ENCODE measurements around the gene CEACAM16.

The CEACAM16 gene

DNA sequence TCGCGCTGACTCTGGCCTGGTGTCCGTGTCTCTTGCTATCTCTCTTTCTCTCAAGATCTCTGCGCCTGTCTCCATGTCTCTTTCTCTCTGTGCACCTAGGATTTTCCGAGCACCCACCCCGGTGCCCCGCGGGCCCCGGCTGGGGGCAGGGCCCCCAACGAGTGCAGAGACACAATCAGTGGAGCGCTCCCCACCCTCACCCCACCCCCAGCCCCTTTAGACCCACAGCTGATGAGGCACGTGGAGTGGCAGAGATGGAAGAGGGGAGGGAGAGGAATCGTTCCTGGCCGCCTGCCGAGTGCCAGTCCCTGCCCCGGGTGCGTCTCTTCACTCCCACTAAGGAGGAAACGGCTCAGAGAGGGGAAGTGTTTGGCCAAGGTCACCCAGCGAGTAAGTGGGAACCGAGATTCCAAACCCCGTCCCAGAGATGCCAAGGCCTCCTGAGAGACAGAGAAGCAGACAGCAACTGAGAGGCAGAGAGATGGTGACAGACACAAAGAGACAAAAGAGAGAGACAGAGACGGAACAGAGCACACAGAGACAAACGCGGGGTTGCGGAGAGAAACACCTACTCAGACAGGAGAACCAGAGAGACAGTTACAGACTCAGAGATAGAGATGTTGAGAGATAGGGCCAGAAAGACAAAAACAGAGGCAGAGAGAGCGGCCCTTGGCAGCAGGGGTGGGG lies 48.9 kb downstream of the CEACAM16 start:
- no peak for DNase-seq

DNA sequence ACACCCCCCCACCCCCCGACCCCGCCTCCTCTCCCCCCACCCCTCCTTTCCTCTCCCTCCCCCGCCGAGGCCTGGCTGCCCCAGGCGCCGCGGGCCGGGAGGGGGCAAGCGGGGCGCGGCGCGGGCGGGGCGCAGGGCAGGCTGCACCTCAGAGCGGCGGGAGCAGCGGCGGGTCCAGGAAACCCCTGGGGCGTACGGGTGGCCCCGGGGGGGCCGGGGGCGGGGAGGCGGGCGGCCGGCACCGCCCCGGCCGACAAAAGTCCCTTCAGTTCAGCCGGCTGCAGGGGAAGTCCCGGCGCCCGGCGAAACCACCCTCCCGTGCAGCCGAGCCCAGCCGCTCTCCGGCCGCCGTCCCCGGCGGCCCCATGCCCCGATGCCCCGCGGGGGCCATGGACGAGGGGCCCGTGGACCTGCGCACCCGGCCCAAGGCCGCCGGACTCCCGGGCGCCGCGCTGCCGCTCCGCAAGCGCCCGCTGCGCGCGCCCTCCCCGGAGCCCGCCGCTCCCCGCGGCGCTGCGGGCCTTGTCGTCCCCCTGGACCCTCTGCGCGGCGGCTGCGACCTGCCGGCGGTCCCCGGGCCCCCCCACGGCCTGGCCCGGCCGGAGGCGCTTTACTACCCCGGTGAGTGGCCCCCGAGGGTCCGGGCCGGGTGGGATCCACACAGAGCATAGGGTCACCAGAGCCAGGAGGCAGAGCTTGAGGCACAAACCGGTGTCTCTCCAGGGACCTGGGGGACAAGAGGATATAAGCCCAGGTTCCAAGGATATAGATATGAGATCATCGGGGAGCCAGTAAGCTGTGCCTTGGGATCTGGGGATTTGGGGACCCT lies 49.7 kb downstream of the CEACAM16 start, which contains the start of gene BCL3:
Gene BCL3 (plus strand): TSS at position 283 of the 829 bp plus-strand sequence. CDS start 83 bp downstream, at position 366.
- DNase-seq: peak; percentile 80

DNA sequence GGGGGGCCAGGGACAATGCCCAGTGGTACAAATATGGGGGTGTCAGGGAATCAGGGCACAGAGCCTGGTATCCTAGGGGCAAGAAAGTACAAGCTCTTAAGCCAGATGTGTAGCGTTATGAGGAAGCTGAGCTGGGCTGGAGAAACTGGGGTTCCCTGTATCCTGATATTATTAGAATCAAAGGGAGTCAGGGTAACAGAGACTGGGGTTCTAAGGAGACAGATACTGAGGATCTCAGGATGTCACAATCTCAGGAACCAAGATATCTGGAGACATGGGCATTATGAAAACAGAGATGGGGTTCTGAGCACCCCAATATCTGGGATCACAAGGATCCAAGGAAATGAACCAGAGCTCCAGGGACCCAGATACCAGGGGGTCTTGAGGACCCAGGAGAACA lies 50.3 kb downstream of the CEACAM16 start:
- no peak for DNase-seq

DNA sequence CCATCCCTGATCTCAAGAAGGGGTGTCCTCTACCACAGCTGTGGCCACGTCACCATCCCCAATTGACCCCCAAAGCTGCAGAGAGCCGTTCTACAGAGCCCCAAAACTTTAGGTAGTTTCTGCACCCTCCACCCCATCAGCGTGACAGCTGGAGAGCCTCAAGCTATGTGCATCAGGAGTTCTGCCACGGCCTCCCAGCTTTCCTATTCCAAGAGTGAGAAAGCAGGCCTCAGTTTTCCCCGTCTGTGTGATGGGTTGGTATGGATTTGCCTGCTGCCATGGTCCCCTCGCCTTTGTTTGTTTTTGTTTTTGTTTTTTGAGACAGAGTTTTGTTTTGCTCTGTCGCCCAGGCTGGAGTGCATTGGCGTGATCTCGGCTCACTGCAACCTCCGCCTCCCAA lies 51.0 kb downstream of the CEACAM16 start:
- no peak for DNase-seq

DNA sequence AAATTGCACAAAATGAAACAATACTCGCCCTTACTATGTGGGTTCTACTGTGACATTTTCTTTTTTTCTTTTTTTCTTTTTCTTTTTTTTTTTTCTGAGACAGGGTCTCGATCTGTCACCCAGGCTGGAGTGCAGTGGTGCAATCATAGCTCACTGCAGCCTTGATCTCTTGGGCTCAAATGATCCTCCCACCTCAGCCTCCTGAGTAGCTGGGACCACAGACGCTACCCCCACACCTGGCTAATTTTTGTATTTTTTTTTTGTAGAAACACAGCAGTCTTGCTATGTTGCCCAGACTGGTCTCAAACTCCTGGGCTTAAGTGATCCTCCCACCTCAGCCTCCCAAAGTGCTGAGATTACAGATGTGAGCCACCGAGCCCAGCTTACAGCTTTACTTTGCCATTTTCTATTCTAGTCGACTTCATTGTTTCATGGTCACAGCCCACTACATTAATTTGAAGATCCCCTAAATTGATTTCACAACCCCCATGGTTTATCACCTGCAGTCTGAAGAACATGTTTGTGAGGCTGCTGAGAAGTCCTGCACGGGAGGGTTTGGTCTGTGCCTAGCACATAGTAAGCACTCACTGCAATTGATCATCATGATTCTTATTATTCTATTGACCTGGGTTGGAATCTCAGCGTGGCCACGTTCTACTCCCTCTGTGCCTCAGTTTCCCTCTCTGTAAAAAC lies 53.3 kb downstream of the CEACAM16 start:
- no peak for DNase-seq

DNA sequence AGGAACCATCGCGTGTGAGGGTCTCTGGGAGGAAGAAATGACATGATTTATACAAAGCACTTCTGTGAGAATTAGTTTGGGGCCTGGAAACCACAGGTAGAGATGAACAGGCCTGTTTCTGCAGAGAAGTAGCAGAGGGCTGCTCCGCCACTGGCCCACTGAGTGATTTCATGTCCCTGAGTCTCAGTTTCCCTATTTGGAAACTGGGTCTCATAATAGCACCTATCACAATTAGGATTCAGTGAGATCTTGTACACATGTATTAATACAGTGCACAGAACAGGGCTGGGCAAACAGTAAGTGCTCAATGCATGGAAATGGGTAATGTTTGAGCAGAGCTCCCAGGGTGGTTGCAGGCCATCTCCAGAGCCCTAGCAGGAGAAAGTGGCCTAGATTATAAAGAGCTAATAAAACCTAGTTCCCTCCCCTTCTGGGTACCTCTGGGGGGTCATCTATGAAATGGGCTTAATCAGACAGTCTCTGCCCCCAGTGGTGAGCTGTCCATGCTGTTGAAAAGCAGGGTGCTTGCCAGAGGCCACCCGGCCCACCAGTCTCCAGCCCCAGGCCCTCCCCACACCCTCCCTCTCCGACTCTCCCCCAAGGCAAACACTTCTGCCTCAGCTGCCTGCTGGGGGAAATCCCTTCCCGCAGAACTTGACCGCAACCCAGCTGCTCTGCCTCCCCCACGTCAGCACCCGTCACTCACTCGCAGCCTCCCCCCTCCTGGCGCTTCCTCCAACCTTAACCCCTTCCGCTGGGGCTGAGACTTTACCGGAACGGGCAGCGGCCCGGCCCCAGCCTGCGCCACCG lies 54.1 kb downstream of the CEACAM16 start:
- peak; percentile 96 for DNase-seq

DNA sequence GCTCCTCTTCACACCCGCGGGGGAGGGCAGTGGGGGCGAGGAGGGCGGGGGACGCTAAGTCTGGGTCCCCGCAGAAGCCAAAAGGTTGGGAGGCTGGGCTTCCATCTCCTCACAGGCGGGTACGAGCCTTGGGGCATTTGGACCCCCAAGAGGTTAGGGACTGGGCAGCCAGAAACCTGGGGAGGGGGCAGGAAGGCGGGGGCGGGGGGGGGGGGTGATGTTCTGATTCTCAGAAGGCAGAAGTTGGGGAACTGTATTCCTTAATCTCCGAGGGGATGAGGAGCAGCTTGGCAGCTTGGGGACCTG lies 54.6 kb downstream of the CEACAM16 start:
- DNase-seq: no peak

DNA sequence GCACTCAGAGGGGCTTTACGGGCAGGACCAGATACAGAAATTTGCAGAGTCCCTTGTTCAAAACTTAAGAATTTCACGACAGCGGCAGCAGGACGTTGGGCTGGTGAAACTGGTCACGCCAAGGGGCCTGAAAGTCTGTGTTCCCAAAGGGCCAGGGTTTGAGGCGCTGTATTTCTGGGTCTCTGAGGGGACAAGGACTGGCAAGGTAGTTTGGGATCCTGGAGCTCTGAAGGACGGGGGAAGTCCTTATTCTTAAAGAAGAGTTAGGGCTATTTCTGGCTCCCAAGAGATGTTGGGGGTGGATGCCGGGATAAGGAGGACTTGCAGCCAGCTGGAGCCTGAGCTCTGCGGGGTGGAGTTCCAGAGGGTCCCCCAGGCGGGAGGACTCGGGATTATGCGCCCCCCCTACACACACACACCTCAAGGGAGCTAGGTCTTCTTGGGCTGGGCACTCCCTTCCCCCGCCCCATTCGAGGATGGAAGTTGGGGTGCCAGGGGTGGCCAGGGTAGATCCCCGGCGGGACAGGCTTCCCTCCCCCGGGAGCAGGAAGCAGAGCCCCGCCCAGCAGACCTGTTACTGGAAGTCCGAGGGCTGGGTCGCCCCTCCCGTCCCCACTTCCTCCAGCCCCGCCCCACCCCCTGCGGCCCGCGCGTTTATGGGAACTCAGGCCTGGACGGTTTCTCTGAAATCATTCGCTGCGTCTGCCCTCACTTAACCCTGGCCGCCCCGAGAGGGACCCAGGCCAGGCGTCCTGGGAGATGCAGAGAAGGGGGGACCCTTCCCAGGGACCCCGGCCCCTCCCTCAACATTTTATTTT lies 55.2 kb downstream of the CEACAM16 start:
- DNase-seq: peak; percentile 40

DNA sequence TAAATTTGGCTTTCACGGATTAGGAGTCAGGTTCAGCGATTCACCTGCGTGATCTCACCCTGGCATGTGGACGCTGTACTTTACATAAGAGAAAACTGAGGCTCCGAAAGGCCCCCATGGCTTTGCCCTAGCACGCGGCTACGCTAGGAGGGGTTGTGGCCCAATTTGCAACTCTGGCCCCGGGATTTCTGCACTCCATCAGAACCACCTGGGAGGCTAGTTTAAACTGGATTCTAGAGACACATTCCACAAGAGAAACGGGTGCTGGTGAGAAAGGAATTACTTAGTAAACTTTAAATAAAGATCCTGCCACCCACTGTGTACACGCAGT lies 55.8 kb downstream of the CEACAM16 start:
- no peak for DNase-seq

DNA sequence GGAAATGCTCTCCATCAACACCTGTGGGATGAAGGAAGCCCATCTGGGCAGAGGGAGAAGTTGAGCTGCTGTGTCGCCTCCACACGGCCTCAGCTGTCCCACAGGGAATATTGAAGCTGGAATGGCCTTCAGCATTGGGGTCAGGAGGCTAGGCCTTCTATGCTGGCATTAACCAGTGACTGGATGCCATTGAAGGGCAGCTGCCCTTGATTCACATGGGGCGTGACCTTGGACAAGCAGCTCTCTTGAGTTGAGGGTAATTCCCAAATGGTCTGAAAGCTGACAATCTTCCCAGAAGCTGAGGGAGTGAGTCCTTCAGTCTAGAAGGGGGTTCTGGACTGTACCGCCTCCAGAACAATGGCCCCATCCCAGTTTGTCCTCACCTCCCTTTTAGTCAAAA lies 56.3 kb downstream of the CEACAM16 start:
- no peak for DNase-seq

DNA sequence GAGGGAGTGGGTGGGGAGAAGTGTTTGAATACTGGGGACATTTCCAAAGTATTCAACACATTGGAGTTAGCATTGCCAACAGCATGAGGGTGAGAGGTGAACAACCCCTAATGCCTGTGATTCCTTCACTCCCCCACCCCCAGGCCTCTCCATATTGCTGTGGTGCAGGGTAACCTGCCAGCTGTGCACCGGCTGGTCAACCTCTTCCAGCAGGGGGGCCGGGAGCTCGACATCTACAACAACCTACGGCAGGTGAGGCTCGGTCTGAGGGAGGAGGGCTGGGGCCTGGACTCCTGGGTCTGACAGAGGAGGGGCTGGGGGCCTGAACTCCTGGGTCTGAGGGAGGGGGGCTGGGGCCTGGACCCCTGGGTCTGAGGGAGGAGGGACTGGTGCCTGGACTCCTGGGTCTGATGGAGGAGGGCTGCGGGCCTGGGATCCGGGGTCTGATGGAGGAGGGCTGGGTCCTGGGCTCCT lies 57.2 kb downstream of the CEACAM16 start:
- DNase-seq: no peak

DNA sequence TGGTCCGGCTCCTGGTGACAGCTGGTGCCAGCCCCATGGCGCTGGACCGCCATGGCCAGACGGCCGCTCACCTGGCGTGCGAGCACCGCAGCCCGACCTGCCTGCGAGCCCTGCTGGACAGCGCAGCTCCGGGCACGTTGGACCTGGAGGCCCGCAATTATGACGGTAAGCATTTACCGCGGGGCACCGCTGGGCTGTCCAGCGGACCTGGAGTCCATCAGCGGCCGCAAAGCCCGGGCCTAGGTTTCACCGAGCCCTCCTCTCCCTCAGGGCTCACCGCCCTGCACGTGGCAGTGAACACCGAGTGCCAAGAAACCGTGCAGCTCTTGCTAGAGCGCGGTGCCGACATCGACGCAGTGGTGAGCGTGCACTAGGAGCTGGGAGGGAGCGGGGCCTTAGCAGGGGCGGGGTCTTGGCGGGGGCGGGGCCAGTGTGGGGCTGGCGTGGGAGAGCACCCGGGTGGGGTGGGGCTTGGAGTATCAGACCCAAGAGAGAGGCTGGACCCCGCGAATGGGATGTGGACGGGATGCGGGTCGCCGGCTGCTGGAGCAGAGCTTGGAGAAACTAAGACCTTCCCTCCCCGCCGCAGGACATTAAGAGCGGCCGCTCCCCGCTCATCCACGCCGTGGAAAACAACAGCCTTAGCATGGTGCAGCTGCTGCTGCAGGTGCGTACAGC lies 58.2 kb downstream of the CEACAM16 start:
- DNase-seq: no peak

DNA sequence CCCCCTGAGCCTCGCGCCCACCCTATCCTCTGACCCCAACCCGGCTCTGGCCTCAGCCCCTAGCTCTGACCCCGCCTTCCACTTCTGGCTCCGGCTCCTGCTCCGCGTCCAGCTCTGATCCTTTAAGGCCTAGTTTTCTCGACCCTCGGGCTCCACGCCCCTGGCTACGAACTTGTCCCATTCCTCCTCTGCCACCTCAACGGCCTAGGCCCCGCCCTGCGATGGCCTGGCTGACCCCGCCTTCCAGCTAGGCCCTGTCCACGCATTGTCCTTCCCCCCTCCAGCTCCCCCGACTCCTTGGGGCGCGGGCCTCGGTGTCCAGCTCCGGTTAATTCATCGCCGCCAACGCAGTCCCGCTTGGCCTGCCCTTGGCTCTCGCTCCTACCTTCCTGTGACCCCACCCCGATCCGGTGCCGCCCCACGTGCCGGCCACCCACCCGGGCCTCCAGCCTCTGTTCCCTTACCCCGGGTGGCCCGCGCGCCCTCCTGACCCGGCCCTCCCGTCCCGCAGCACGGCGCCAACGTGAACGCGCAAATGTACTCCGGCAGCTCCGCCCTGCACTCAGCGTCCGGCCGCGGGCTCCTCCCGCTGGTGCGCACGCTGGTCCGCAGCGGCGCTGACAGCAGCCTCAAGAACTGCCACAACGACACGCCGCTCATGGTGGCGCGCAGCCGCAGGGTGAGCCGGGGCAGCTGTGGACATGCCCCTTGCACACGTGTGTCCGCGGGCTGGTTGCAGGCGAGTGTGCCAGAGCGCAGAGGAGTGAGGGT lies 59.0 kb downstream of the CEACAM16 start:
- DNase-seq: no peak

DNA sequence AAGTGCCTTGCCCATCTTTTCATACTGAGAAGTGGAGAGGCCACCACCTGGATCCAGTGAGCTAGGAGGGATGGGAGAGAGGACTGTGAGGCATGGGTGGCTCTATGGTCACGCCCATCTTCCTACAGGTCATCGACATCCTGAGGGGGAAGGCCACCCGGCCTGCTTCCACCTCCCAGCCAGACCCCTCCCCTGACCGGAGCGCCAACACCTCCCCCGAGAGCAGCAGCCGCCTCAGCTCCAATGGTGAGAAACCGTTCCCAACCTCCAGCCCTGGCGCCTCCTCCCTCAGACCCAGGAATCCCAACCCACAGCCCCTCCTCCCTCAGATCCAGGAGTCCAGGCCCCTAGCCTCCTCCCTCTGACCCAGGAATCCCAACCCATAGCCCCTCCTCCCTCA lies 59.6 kb downstream of the CEACAM16 start:
- DNase-seq: no peak

DNA sequence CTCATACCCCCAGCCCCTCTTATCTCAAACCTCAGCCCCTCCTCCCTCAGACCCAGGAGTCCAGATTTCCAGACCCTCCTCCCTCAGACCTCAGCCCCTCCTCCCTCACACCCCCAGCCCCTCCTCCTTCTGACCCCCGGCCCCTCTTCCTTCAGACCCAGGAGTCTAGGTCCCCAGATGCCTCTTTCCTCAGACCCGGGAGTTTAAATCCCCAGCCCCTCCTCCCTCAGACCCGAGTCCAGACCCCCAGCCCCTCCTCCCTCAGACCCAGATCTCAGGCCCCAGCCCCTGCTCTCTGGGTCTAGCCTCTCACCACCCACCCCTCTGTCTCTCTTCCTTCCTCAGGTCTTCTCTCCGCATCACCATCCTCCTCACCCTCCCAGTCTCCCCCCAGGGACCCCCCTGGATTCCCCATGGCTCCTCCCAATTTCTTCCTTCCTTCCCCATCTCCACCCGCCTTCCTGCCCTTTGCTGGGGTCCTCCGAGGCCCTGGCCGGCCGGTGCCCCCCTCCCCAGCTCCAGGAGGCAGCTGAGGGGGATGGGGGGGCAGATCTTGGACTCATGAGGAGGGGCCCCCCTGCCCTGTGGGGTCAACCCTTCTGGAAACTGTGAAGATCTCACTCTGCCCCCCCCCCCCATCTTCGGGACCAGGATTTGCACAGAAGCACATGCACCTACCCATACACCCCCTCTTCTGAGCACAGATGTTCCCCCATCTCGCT lies 60.3 kb downstream of the CEACAM16 start:
- no peak for DNase-seq
